Left cardiac atrium (tissue), 4 donors: ENCODE data around the gene RHOBTB3. TPM values are rescaled to one million over a fixed set of nuclear protein-coding genes. Genes with fewer than 3 reads are reported as not detected.

ENCODE experiments used
- ATAC-seq, 2 donors: fragments of 200-7000 bp; cut with Tn5 transposase; one replicate each; pipeline ENCODE4 v1.9.1; 2020; ENCODE audit warnings: mild to moderate bottlenecking in 2 of 2, moderate library complexity in 2 of 2
- DNase-seq: peaks from one replicate; pipeline ENCODE4 v3.0.0-alpha.2; 2020
- intact Hi-C, 2 donors: fragments of 100-400 bp; cut with DNase I; formaldehyde crosslinking; loops; one replicate each; pipeline versions ENCODE4 v1.14.1 to v1.15.1; 2022 to 2023
- total RNA-seq, 2 donors: library from RNA; stranded (reverse); fragmentation: NEBNext Ultra II Directional; extraction: Animal tissue kit (Norgen Biotek cat#: 25700); gene quantifications; one replicate each; pipeline ENCODE4 v1.2.1, GENCODE V29; 2021
- donor health status: DM: no; HTN: yes; CAD: no.
- donor health status: DM: no; HTN: yes; CAD: no; lungs with severe emphysema.
- donor health status: DM: yes; HTN: yes; CAD: no.
- donor health status: Dilated cardiomyopathy.

Gene RHOBTB3
- total RNA-seq, 2 donors from 2014 or later = 101 to 110 TPM

GRCh38 chr5:95784514-95785302 lies 53.6 kb downstream of the RHOBTB3 start:
- ATAC-seq (peak in 1 of 2 donors; percentile 15), DNase-seq (no peak)
- intact Hi-C loops = no loop called here

GRCh38 chr5:95786821-95787418 lies 55.8 kb downstream of the RHOBTB3 start:
- ATAC-seq (no peak), DNase-seq (no peak)
- intact Hi-C loops = no loop called here

GRCh38 chr5:95788493-95788892 lies 57.4 kb downstream of the RHOBTB3 start:
- DNase-seq (no peak), ATAC-seq (no peak)
- intact Hi-C loops = no loop called here

- ATAC-seq (no peak), DNase-seq (no peak)
- intact Hi-C loops = no loop called here
Observed at GRCh38 chr5:95791751-95792150, 60.6 kb downstream of the RHOBTB3 start.

- DNase-seq = no peak
- intact Hi-C loops = no loop called here
- ATAC-seq = no peak
Observed at GRCh38 chr5:95794070-95794516, 63.0 kb downstream of the RHOBTB3 start.

- DNase-seq (no peak), ATAC-seq (peak in 1 of 2 donors; percentile 19)
- intact Hi-C loops = no loop called here
Observed at GRCh38 chr5:95797301-95797700, 66.2 kb downstream of the RHOBTB3 start.

GRCh38 chr5:95798048-95798447 lies 66.9 kb downstream of the RHOBTB3 start:
- ATAC-seq = no peak
- DNase-seq = no peak
- intact Hi-C loops = no loop called here

- DNase-seq (no peak), ATAC-seq (no peak)
- intact Hi-C loops = no loop called here
Observed at GRCh38 chr5:95798545-95798944, 67.4 kb downstream of the RHOBTB3 start.

- intact Hi-C loops = no loop called here
- no peak for ATAC-seq
Observed at GRCh38 chr5:95799191-95799835, 68.2 kb downstream of the RHOBTB3 start.

GRCh38 chr5:95800553-95800952 lies 69.4 kb downstream of the RHOBTB3 start:
- intact Hi-C loops = no loop called here
- no peak for ATAC-seq
- DNase-seq = no peak

More at GRCh38 chr5:95799191-95799835, 68.2 kb downstream of the RHOBTB3 start:
- no peak for DNase-seq

- ATAC-seq (no peak), DNase-seq (no peak)
- intact Hi-C loops = no loop called here
Observed at GRCh38 chr5:95801532-95801931, 70.4 kb downstream of the RHOBTB3 start.

- DNase-seq = no peak
- intact Hi-C loops = no loop called here
- no peak for ATAC-seq
Observed at GRCh38 chr5:95801961-95802360, 70.8 kb downstream of the RHOBTB3 start.

GRCh38 chr5:95803271-95804148 lies 72.4 kb downstream of the RHOBTB3 start:
- DNase-seq = no peak
- intact Hi-C loops = no loop called here
- ATAC-seq = peak; percentile 53 to 77

- ATAC-seq (no peak), DNase-seq (no peak)
- intact Hi-C loops = no loop called here
Observed at GRCh38 chr5:95804736-95805539, 73.8 kb downstream of the RHOBTB3 start.

- ATAC-seq (no peak), DNase-seq (no peak)
- intact Hi-C loops = no loop called here
Observed at GRCh38 chr5:95806687-95807086, 75.6 kb downstream of the RHOBTB3 start.

- no peak for ATAC-seq
- intact Hi-C loops = no loop called here
- no peak for DNase-seq
Observed at GRCh38 chr5:95808013-95808685, 77.0 kb downstream of the RHOBTB3 start.

- intact Hi-C loops = no loop called here
- ATAC-seq = peak; percentile 92 to 97
- peak; percentile 76 for DNase-seq
Observed at GRCh38 chr5:95808686-95809413, 77.7 kb downstream of the RHOBTB3 start.
